SU-DHL-6 (cell line): ENCODE measurements around the gene CCNY.

Experiments
- H2AFZ ChIP-seq: fragments of 200-600 bp; sonication (generic); 2 replicates; pipeline ENCODE4 v1.6.1; 2014; ENCODE audit warnings: low read depth, mild to moderate bottlenecking, moderate library complexity, mixed read lengths, antibody characterized with exemption, low read length; ENCODE audit not compliant: severe bottlenecking
- H3F3A ChIP-seq: fragments of 200-600 bp; shearing (Covaris generic); 2 replicates; pipeline ENCODE4 v1.6.0; 2016; ENCODE audit warnings: antibody characterized with exemption, mild to moderate bottlenecking; ENCODE audit not compliant: insufficient read depth
- H3K27ac ChIP-seq: fragments of 200-600 bp; sonication (generic); 2 replicates; pipeline ENCODE4 v1.5.1; 2016; ENCODE audit warnings: low read depth, mild to moderate bottlenecking, low read length, moderate library complexity, mixed read lengths
- H3K27me3 ChIP-seq: fragments of 200-600 bp; sonication (generic), shearing (Covaris generic); 2 replicates; pipeline ENCODE4 v1.6.0; 2014; ENCODE audit warnings: mild to moderate bottlenecking, low read length
- H3K36me3 ChIP-seq: fragments of 200-600 bp; sonication (generic); 2 replicates; pipeline ENCODE4 v1.6.1; 2014; ENCODE audit warnings: mild to moderate bottlenecking, low read length, mixed read lengths
- H3K4me2 ChIP-seq: fragments of 300-600, 200-600 bp; shearing (Covaris generic), sonication (generic); 2 replicates; pipeline ENCODE4 v1.6.0; 2014; ENCODE audit warnings: low read length, low read depth, mild to moderate bottlenecking; ENCODE audit not compliant: poor library complexity, severe bottlenecking
- H3K4me3 ChIP-seq: fragments of 200-600 bp; sonication (generic); 2 replicates; pipeline ENCODE4 v1.5.1; 2014; ENCODE audit warnings: antibody characterized with exemption, low read length, mild to moderate bottlenecking, mixed read lengths; ENCODE audit not compliant: insufficient read depth, poor library complexity, severe bottlenecking
- H3K79me2 ChIP-seq: fragments of 200-600 bp; sonication (generic); 2 replicates; pipeline ENCODE4 v1.6.1; 2014; ENCODE audit warnings: mild to moderate bottlenecking, low read length, moderate library complexity; ENCODE audit not compliant: insufficient read depth
- H3K9ac ChIP-seq: fragments of 200-600 bp; sonication (generic); 2 replicates; pipeline ENCODE4 v1.7.0; 2014; ENCODE audit warnings: mild to moderate bottlenecking, low read length
- H3K9me2 ChIP-seq: fragments of 200-600 bp; sonication (generic); replicated peaks from 2 replicates; pipeline ENCODE4 v1.6.1; 2014; ENCODE audit warnings: low read length; ENCODE audit not compliant: insufficient read depth
- H3K9me3 ChIP-seq: fragments of 200-600 bp; sonication (generic); 2 replicates; pipeline ENCODE4 v1.6.1; 2014; ENCODE audit warnings: low read length, mixed read lengths; ENCODE audit not compliant: insufficient read depth
- H4K20me1 ChIP-seq: fragments of 200-600 bp; sonication (generic); 2 replicates; pipeline ENCODE4 v1.6.1; 2014; ENCODE audit warnings: low read depth, mild to moderate bottlenecking, antibody characterized with exemption, low read length, moderate library complexity, mixed read lengths
- CTCF ChIP-seq: fragments of 200-600 bp; sonication (generic); IDR thresholded peaks from one replicate; pipeline ENCODE4 v1.5.1; 2017; ENCODE audit warnings: antibody characterized with exemption, mild to moderate bottlenecking, low read length, moderate library complexity; ENCODE audit not compliant: insufficient read depth, poor library complexity, severe bottlenecking
- EZH2phosphoT487 ChIP-seq: fragments of 200-600 bp; sonication (generic), shearing (Covaris generic); conservative IDR thresholded peaks from 2 replicates; pipeline ENCODE4 v1.6.1; 2018; ENCODE audit warnings: mild to moderate bottlenecking, antibody characterized with exemption, low read length, moderate library complexity, mixed read lengths

The CCNY gene

GRCh38 chr10:35356725-35357092 is 20.4 kb downstream of the CCNY start:
- Histone ChIP-seq H3K9me2 (no peaks in the 10 kb centered on the region), H3K4me3 (no peak overlapping the region), H3K4me2 (no peak overlapping the region), H3K27me3 (no peaks in the 10 kb centered on the region), H3K9me3 (no peaks in the 10 kb centered on the region), H3K36me3 (no peaks in the 10 kb centered on the region), H3K27ac (no peak overlapping the region), H3K9ac (no peak overlapping the region), H3K79me2 (peaks cover 7% of the 10 kb centered on the region; the same call in 1 of the 2 replicates), H3F3A (no peaks in the 10 kb centered on the region), H4K20me1 (peaks cover 6% of the 10 kb centered on the region), H2AFZ (no peak overlapping the region)
- TF ChIP-seq CTCF (no peak), EZH2phosphoT487 (no peak)

- H3F3A ChIP-seq = no peaks in the 10 kb centered on the region
- H3K27me3 ChIP-seq = no peaks in the 10 kb centered on the region
- no peak overlapping the region for H3K27ac ChIP-seq
- H3K4me3 ChIP-seq = no peak overlapping the region
- no peaks in the 10 kb centered on the region for H3K9me2 ChIP-seq
- H2AFZ ChIP-seq = no peak overlapping the region
- no peak overlapping the region for H3K9ac ChIP-seq
- no peaks in the 10 kb centered on the region for H3K9me3 ChIP-seq
- H4K20me1 ChIP-seq = peaks cover 17% of the 10 kb centered on the region
- peaks cover 7% of the 10 kb centered on the region; the same call in 1 of the 2 replicates for H3K79me2 ChIP-seq
- TF ChIP-seq EZH2phosphoT487 = no peak
- TF ChIP-seq CTCF = no peak
- no peaks in the 10 kb centered on the region for H3K36me3 ChIP-seq
- no peak overlapping the region for H3K4me2 ChIP-seq
Measured at GRCh38 chr10:35359056-35359455, 22.7 kb downstream of the CCNY start.

- Histone ChIP-seq H3K36me3 (no peaks in the 10 kb centered on the region), H4K20me1 (peaks cover 25% of the 10 kb centered on the region), H3K9me3 (no peaks in the 10 kb centered on the region), H3K4me3 (no peak overlapping the region), H3F3A (no peaks in the 10 kb centered on the region), H3K27ac (no peak overlapping the region), H2AFZ (no peak overlapping the region), H3K9me2 (no peaks in the 10 kb centered on the region), H3K4me2 (no peak overlapping the region), H3K27me3 (no peaks in the 10 kb centered on the region), H3K9ac (no peak overlapping the region), H3K79me2 (peaks cover 7% of the 10 kb centered on the region; the same call in 1 of the 2 replicates)
- TF ChIP-seq CTCF (no peak), EZH2phosphoT487 (no peak)
Measured at GRCh38 chr10:35359873-35360272, 23.6 kb downstream of the CCNY start.
